SK-N-SH (cell line): ENCODE data around the gene PCDHB3. TPM values are rescaled to one million over a fixed set of nuclear protein-coding genes. Genes with fewer than 3 reads are reported as not detected.
"Not testable (repeated sequence)": the region's sequence is repeated elsewhere in the genome, so short reads cannot be mapped to it uniquely, and the experiment has no call there.

Experiments used
- CTCF ChIA-PET: fragments of 300-600, 350-600 bp; formaldehyde crosslinking; extraction: SDS; loops from one replicate; lab custom pipeline; 2021; lab: Yijun Ruan, JAX
- POLR2A ChIA-PET: fragments of 350-600 bp; sonication (Branson Sonifier 250); formaldehyde crosslinking; extraction: SDS; loops from one replicate; lab custom pipeline; 2020; ENCODE audit warnings: antibody characterized with exemption, inconsistent platforms; lab: Yijun Ruan, JAX
- DNase-seq: peaks from one replicate; pipeline ENCODE4 v3.0.0; 2012
- H2AFZ ChIP-seq: fragments of 200-600 bp; sonication (generic); 2 replicates; pipeline ENCODE4 v1.8.1; 2016; ENCODE audit warnings: antibody characterized with exemption, mild to moderate bottlenecking, low read depth
- H3F3A ChIP-seq: fragments of 200-600 bp; sonication (generic); replicated peaks from 2 replicates; pipeline ENCODE3; 2016; ENCODE audit warnings: antibody characterized with exemption, mild to moderate bottlenecking; ENCODE audit not compliant: insufficient read depth
- H3K27ac ChIP-seq, 2 experiments: fragments of 200-500 bp in 1 of 2; fragments of 200-600 bp in 1 of 2; sonication (Bioruptor generic) in 1 of 2; sonication (generic), shearing (Covaris generic) in 1 of 2; 2 replicates each; pipeline versions ENCODE4 v1.5.1 to v1.6.1; 2014 to 2016; ENCODE audit warnings: low read depth in 2 of 2, inconsistent platforms in 1 of 2, low read length in 1 of 2, mild to moderate bottlenecking in 1 of 2, mixed read lengths in 1 of 2
- H3K27me3 ChIP-seq: fragments of 200-600 bp; sonication (generic), shearing (Covaris generic); 2 replicates; pipeline ENCODE4 v1.6.1; 2016; ENCODE audit warnings: mixed run types; ENCODE audit not compliant: insufficient read depth
- H3K36me3 ChIP-seq, 2 experiments: fragments of 200-500 bp in 1 of 2; fragments of 200-600 bp in 1 of 2; sonication (Bioruptor generic) in 1 of 2; sonication (generic) in 1 of 2; replicated peaks in 1 of 2; 2 replicates each; pipeline versions ENCODE3 to v1.5.1; 2014 to 2016; ENCODE audit warnings: low read length in 1 of 2, mild to moderate bottlenecking in 1 of 2; ENCODE audit not compliant: insufficient read depth in 2 of 2, control insufficient read depth in 1 of 2
- H3K4me1 ChIP-seq, 2 experiments: fragments of 200-500 bp in 1 of 2; fragments of 200-600 bp in 1 of 2; sonication (Bioruptor generic) in 1 of 2; sonication (generic), shearing (Covaris generic) in 1 of 2; 2 replicates each; pipeline versions ENCODE4 v1.5.1 to v1.6.1; 2014 to 2016; ENCODE audit warnings: low read depth in 1 of 2, low read length in 1 of 2, mixed run types in 1 of 2; ENCODE audit not compliant: insufficient read depth in 2 of 2, control insufficient read depth in 1 of 2
- H3K4me2 ChIP-seq: fragments of 200-600 bp; sonication (generic), shearing (Covaris generic); 2 replicates; pipeline ENCODE4 v1.6.1; 2017; ENCODE audit warnings: mixed run types
- H3K4me3 ChIP-seq, 2 experiments: fragments of 200-500 bp in 1 of 2; fragments of 200-600 bp in 1 of 2; sonication (Bioruptor generic) in 1 of 2; sonication (generic), shearing (Covaris generic) in 1 of 2; 2 replicates each; pipeline versions ENCODE4 v1.5.1 to v1.8.1; 2014 to 2016; ENCODE audit warnings: low read depth in 2 of 2, inconsistent platforms in 1 of 2, low read length in 1 of 2, mild to moderate bottlenecking in 1 of 2, mixed read lengths in 1 of 2, moderate library complexity in 1 of 2
- H3K79me2 ChIP-seq: fragments of 200-600 bp; sonication (generic); 2 replicates; pipeline ENCODE4 v1.8.1; 2017; ENCODE audit warnings: mild to moderate bottlenecking; ENCODE audit not compliant: insufficient read depth
- H3K9ac ChIP-seq: fragments of 200-600 bp; sonication (generic); 2 replicates; pipeline ENCODE4 v1.6.1; 2017; ENCODE audit warnings: mixed run types
- H3K9me2 ChIP-seq: fragments of 200-600 bp; sonication (generic); 2 replicates; pipeline ENCODE4 v1.6.1; 2017; ENCODE audit warnings: mixed run types
- H3K9me3 ChIP-seq: fragments of 200-600 bp; sonication (generic); 2 replicates; pipeline ENCODE4 v1.6.1; 2017; ENCODE audit warnings: mixed run types, mild to moderate bottlenecking, moderate library complexity
- H4K20me1 ChIP-seq: fragments of 200-600 bp; sonication (generic); 2 replicates; pipeline ENCODE4 v1.6.1; 2017; ENCODE audit warnings: mild to moderate bottlenecking, mixed run types; ENCODE audit not compliant: insufficient read depth
- EP300 ChIP-seq, 2 experiments: IDR thresholded peaks; 2 replicates each; pipeline versions ENCODE4 v1.4.0 to v1.6.1; 2012; ENCODE audit warnings: borderline replicate concordance in 1 of 2, low read depth in 1 of 2, low read length in 1 of 2
- FOXM1 ChIP-seq: IDR thresholded peaks from 2 replicates; pipeline ENCODE4 v1.4.0; 2012; ENCODE audit warnings: low read depth, mild to moderate bottlenecking
- GATA2 ChIP-seq: sonication (generic); formaldehyde crosslinking; IDR thresholded peaks from 2 replicates; pipeline ENCODE4 v1.5.0; 2020; ENCODE audit warnings: mild to moderate bottlenecking, missing genetic modification reagents
- MXI1 ChIP-seq: IDR thresholded peaks from 2 replicates; pipeline ENCODE4 v1.6.1; 2012; ENCODE audit warnings: mild to moderate bottlenecking, low read depth, low read length, improper control_type of control experiment
- NFIC ChIP-seq: IDR thresholded peaks from 2 replicates; pipeline ENCODE4 v1.4.0; 2012; ENCODE audit warnings: borderline replicate concordance
- NRF1 ChIP-seq: IDR thresholded peaks from 2 replicates; pipeline ENCODE4 v1.6.1; 2012; ENCODE audit warnings: low read depth, mild to moderate bottlenecking, low read length
- POLR2AphosphoS5 ChIP-seq: IDR thresholded peaks from 2 replicates; pipeline ENCODE4 v1.6.1; 2012; ENCODE audit warnings: low read depth, low read length
- RAD21 ChIP-seq: IDR thresholded peaks from 2 replicates; pipeline ENCODE4 v1.6.1; 2012; ENCODE audit warnings: mild to moderate bottlenecking, low read length
- RFX5 ChIP-seq: IDR thresholded peaks from 2 replicates; pipeline ENCODE4 v1.6.1; 2012; ENCODE audit warnings: mild to moderate bottlenecking, improper control_type of control experiment, low read length
- RXRA ChIP-seq: IDR thresholded peaks from 2 replicates; pipeline ENCODE4 v1.4.0; 2012; ENCODE audit warnings: low read depth, mild to moderate bottlenecking, borderline replicate concordance
- TEAD4 ChIP-seq: IDR thresholded peaks from 2 replicates; pipeline ENCODE4 v1.4.0; 2012; ENCODE audit warnings: mild to moderate bottlenecking, borderline replicate concordance; ENCODE audit not compliant: insufficient read depth
- WGBS: methylation state at CpG from one replicate; pipeline ENCODE4 v1.1.6; 2017; ENCODE audit warnings: low lambda C conversion rate; 5-methylcytosine and 5-hydroxymethylcytosine counted together
- polyA plus RNA-seq, 3 experiments: library from polyadenylated mRNA; depleted of rRNA; stranded (reverse); fragments of >200 nt; gene quantifications; 2 replicates each; pipeline ENCODE4 v1.2.3, GENCODE V29; 2012
- TF ChIP-seq, protein P1 (sequence below): IDR thresholded peaks from 2 replicates; pipeline ENCODE4 v1.4.0; 2012; ENCODE audit warnings: low read depth, borderline replicate concordance

PCDHB3 gene
- polyA plus RNA-seq, 1 of the 3 experiments (the other 2 are of a cell fraction) = 2.2 TPM

DNA sequence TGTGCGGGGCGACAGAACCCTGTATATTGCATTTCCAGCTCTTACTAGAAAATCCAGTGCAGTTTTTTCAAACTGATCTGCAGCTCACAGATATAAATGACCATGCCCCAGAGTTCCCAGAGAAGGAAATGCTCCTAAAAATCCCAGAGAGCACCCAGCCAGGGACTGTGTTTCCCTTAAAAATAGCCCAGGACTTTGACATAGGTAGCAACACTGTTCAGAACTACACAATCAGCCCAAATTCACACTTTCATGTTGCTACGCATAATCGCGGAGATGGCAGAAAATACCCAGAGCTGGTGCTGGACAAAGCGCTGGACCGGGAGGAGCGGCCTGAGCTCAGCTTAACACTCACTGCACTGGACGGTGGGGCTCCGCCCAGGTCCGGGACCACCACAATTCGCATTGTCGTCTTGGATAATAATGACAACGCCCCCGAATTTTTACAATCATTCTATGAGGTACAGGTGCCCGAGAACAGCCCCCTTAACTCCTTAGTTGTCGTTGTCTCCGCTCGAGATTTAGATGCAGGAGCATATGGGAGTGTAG is 35.5 kb downstream of the PCDHB3 start:
- Histone ChIP-seq H2AFZ (no peak overlapping the region), H3K79me2 (no peaks in the 10 kb centered on the region), H3K36me3 (no peaks in the 10 kb centered on the region), H3K27me3 (no peaks in the 10 kb centered on the region), H3K9me3 (0 out of 2 replicates have a peak, but pooled peaks cover 3% of the 10 kb centered on the region), H3K9me2 (no peaks in the 10 kb centered on the region), H3K4me3 (no peak overlapping the region; a peak in 1 of 4 replicates), H3K9ac (no peak overlapping the region), H3F3A (no peaks in the 10 kb centered on the region), H3K27ac (no peak overlapping the region), H3K4me1 (no peaks in the 10 kb centered on the region), H4K20me1 (no peaks in the 10 kb centered on the region), H3K4me2 (no peak overlapping the region)
- DNase-seq = no peak
- 72% methylated on average over 19 of the region's 19 CpGs for WGBS
- TF ChIP-seq NRF1 = no peak
- no peak for TF ChIP-seq RFX5
- TF ChIP-seq RXRA = no peak
- no peak for TF ChIP-seq GATA2 (CRISPR knock-in tag)
- TF ChIP-seq NFIC = no peak
- no peak for TF ChIP-seq EP300 (IDR thresholded peaks at IDR 0.05; ENCODE audit: borderline replicate concordance in 1 of 2, low read depth in 1 of 2, low read length in 1 of 2)
- TF ChIP-seq RAD21 = no peak
- TF ChIP-seq, protein P1, sequence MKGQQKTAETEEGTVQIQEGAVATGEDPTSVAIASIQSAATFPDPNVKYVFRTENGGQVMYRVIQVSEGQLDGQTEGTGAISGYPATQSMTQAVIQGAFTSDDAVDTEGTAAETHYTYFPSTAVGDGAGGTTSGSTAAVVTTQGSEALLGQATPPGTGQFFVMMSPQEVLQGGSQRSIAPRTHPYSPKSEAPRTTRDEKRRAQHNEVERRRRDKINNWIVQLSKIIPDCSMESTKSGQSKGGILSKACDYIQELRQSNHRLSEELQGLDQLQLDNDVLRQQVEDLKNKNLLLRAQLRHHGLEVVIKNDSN = no peak
- no peak for TF ChIP-seq POLR2AphosphoS5
- no peak for TF ChIP-seq TEAD4
- TF ChIP-seq FOXM1 = no peak
- no peak for TF ChIP-seq MXI1
- ChIA-PET CTCF (interaction anchor here (1.1 to 1.6 kb wide), 2 partner anchors 14 to 41 kb away, joined by 4 to 5 read pairs; partner anchors contain the start of gene PCDHB6), POLR2A (no interaction called here)

DNA sequence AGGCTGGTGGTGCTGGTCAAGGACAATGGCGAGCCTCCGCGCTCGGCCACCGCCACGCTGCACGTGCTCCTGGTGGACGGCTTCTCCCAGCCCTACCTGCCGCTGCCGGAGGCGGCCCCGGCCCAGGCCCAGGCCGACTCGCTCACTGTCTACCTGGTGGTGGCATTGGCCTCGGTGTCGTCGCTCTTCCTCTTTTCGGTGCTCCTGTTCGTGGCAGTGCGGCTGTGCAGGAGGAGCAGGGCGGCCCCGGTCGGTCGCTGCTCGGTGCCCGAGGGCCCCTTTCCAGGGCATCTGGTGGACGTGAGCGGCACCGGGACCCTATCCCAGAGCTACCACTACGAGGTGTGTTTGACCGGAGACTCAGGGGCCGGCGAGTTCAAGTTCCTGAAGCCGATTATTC is 37.1 kb downstream of the PCDHB3 start:
- H3K4me1 ChIP-seq, H3F3A ChIP-seq, H3K27me3 ChIP-seq, H3K9ac ChIP-seq, H3K27ac ChIP-seq, H2AFZ ChIP-seq, H3K4me2 ChIP-seq, H3K9me2 ChIP-seq, H4K20me1 ChIP-seq, POLR2A ChIA-PET, H3K36me3 ChIP-seq, H3K9me3 ChIP-seq, DNase-seq, H3K4me3 ChIP-seq, H3K79me2 ChIP-seq: not testable (repeated sequence)
- CTCF ChIA-PET = interaction anchor here (1.1 to 2.2 kb wide), 2 partner anchors 15 to 296 kb away, joined by 4 to 6 read pairs; partner anchors contain the start of genes PCDHA8 and PCDHB4
- 79% methylated on average over 20 of the region's 34 CpGs for WGBS
